PC-9 (cell line): Measurements from ENCODE around the gene RTEL1.

Experiments used
- CTCF ChIP-seq: fragments of 200-600 bp; sonication (generic); conservative IDR thresholded peaks from 2 replicates; pipeline ENCODE4 v1.6.1; 2017; ENCODE audit warnings: mixed run types, antibody characterized with exemption, mild to moderate bottlenecking, moderate library complexity
- EZH2 ChIP-seq: fragments of 200-600 bp; sonication (generic); IDR thresholded peaks from 2 replicates; pipeline ENCODE4 v1.8.0; 2017; ENCODE audit warnings: antibody characterized with exemption, low read depth

- TF ChIP-seq CTCF (no peak), EZH2 (no peak)
Measured at GRCh38 chr20:63692436-63693082, 34.4 kb downstream of the RTEL1 start.
